Osteoblast (primary cell): Measurements from ENCODE around the gene ELMO1. TPM values are rescaled to one million over a fixed set of nuclear protein-coding genes. Genes with fewer than 3 reads are reported as not detected.

Experiments
- DNase-seq: peaks from one replicate; pipeline ENCODE4 v3.0.0; 2011; ENCODE audit warnings: low spot score, mixed read lengths; ENCODE audit not compliant: insufficient read length; ENCODE audit errors: missing footprints
- H2AFZ ChIP-seq: 2 replicates; pipeline ENCODE4 v1.6.0; 2011; ENCODE audit warnings: mild to moderate bottlenecking, low read length
- H3K27ac ChIP-seq: 2 replicates; pipeline ENCODE4 v1.5.1; 2011; ENCODE audit warnings: mild to moderate bottlenecking, low read depth, low read length, moderate library complexity
- H3K27me3 ChIP-seq: 2 replicates; pipeline ENCODE4 v1.6.0; 2012; ENCODE audit warnings: mild to moderate bottlenecking, control low read depth, inconsistent platforms, low read length, moderate library complexity; ENCODE audit not compliant: insufficient read depth
- H3K36me3 ChIP-seq: 2 replicates; pipeline ENCODE4 v1.5.1; 2011; ENCODE audit warnings: mild to moderate bottlenecking, low read length, control low read depth, moderate library complexity; ENCODE audit not compliant: insufficient read depth
- H3K4me1 ChIP-seq: 2 replicates; pipeline ENCODE4 v1.5.1; 2011; ENCODE audit warnings: mild to moderate bottlenecking, low read length, control low read depth, moderate library complexity; ENCODE audit not compliant: insufficient read depth
- H3K4me2 ChIP-seq: 2 replicates; pipeline ENCODE4 v1.6.0; 2011; ENCODE audit warnings: mild to moderate bottlenecking, low read length; ENCODE audit not compliant: insufficient read depth
- H3K4me3 ChIP-seq: fragments of 200-600 bp; sonication (generic); 3 replicates; pipeline ENCODE4 v1.5.1; 2012; ENCODE audit warnings: mild to moderate bottlenecking, low read length, inconsistent platforms; ENCODE audit not compliant: insufficient read depth
- H3K79me2 ChIP-seq: 2 replicates; pipeline ENCODE4 v1.6.0; 2012; ENCODE audit warnings: mild to moderate bottlenecking, low read length, control low read depth, inconsistent platforms; ENCODE audit not compliant: insufficient read depth
- H3K9me3 ChIP-seq: 2 replicates; pipeline ENCODE4 v1.5.1; 2011; ENCODE audit warnings: low read depth, low read length, control low read depth
- H4K20me1 ChIP-seq: 2 replicates; pipeline ENCODE4 v1.6.0; 2012; ENCODE audit warnings: mild to moderate bottlenecking, low read length, control low read depth; ENCODE audit not compliant: insufficient read depth
- total RNA-seq: library from RNA; depleted of rRNA; stranded (reverse); fragments of >200 nt; gene quantifications from 2 replicates; pipeline ENCODE4 v1.2.3, GENCODE V29; 2012
- TF ChIP-seq, protein P1 (sequence below): IDR thresholded peaks from 2 replicates; pipeline ENCODE4 v1.5.1; 2011; ENCODE audit warnings: mild to moderate bottlenecking, low read depth, low read length, moderate library complexity; ENCODE audit errors: extremely low read depth

Gene ELMO1
- total RNA-seq, 1 donor, result 2.2 TPM

- Histone ChIP-seq H3K27ac (no peak overlapping the region), H3K27me3 (no peaks in the 10 kb centered on the region), H3K4me3 (no peak overlapping the region), H3K9me3 (no peaks in the 10 kb centered on the region), H3K4me2 (no peak overlapping the region), H4K20me1 (no peaks in the 10 kb centered on the region), H3K79me2 (no peaks in the 10 kb centered on the region), H3K36me3 (no peaks in the 10 kb centered on the region), H3K4me1 (no peaks in the 10 kb centered on the region), H2AFZ (no peak overlapping the region)
- no peak for DNase-seq
- TF ChIP-seq, protein P1, sequence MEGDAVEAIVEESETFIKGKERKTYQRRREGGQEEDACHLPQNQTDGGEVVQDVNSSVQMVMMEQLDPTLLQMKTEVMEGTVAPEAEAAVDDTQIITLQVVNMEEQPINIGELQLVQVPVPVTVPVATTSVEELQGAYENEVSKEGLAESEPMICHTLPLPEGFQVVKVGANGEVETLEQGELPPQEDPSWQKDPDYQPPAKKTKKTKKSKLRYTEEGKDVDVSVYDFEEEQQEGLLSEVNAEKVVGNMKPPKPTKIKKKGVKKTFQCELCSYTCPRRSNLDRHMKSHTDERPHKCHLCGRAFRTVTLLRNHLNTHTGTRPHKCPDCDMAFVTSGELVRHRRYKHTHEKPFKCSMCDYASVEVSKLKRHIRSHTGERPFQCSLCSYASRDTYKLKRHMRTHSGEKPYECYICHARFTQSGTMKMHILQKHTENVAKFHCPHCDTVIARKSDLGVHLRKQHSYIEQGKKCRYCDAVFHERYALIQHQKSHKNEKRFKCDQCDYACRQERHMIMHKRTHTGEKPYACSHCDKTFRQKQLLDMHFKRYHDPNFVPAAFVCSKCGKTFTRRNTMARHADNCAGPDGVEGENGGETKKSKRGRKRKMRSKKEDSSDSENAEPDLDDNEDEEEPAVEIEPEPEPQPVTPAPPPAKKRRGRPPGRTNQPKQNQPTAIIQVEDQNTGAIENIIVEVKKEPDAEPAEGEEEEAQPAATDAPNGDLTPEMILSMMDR, result no peak
These were observed 223.2 kb downstream of the ELMO1 start for GRCh38 chr7:37225285-37225969.

- no peaks in the 10 kb centered on the region for H3K4me1 ChIP-seq
These were observed 223.9 kb downstream of the ELMO1 start for GRCh38 chr7:37224746-37225145.

DNA sequence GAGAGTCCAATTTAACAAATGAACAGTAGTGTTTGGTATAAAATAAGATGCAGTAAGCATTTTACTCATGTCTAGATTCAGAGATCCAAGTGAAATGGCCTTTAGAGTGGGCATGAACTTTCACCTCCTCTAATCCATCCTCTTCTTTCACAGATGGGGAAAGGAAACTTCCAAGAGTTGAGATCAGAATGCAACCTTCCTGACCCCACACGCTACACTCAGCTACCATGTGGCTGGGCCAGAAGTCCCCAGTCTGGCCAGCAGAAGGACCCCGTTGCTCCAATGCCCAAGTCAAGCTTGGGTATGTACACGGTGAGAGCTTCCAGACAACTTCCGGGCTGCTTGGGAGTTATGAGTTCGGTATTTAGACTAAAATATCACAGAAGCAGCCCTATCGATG is 228.0 kb downstream of the ELMO1 start:
- no peak overlapping the region for H3K4me3 ChIP-seq
- H3K4me1 ChIP-seq, result no peaks in the 10 kb centered on the region
- no peak overlapping the region for H3K27ac ChIP-seq

More at GRCh38 chr7:37224746-37225145, 223.9 kb downstream of the ELMO1 start:
- H3K27ac ChIP-seq, result no peak overlapping the region
- H3K27me3 ChIP-seq, result no peaks in the 10 kb centered on the region
- H2AFZ ChIP-seq, result no peak overlapping the region
- no peaks in the 10 kb centered on the region for H4K20me1 ChIP-seq
- TF ChIP-seq, protein P1, result no peak
- H3K4me2 ChIP-seq, result no peak overlapping the region
- no peak overlapping the region for H3K4me3 ChIP-seq
- H3K36me3 ChIP-seq, result no peaks in the 10 kb centered on the region
- H3K9me3 ChIP-seq, result no peaks in the 10 kb centered on the region
- H3K79me2 ChIP-seq, result no peaks in the 10 kb centered on the region
- no peak for DNase-seq

GRCh38 chr7:37218956-37219355 is 229.7 kb downstream of the ELMO1 start:
- Histone ChIP-seq H4K20me1 (no peaks in the 10 kb centered on the region), H3K79me2 (no peaks in the 10 kb centered on the region)
- TF ChIP-seq, protein P1, result no peak

More for the DNA sequence above, 228.0 kb downstream of the ELMO1 start:
- Histone ChIP-seq H3K36me3 (no peaks in the 10 kb centered on the region), H4K20me1 (no peaks in the 10 kb centered on the region), H3K9me3 (no peaks in the 10 kb centered on the region), H2AFZ (no peak overlapping the region), H3K79me2 (no peaks in the 10 kb centered on the region), H3K27me3 (no peaks in the 10 kb centered on the region), H3K4me2 (no peak overlapping the region)
- TF ChIP-seq, protein P1, result no peak
- DNase-seq, result no peak

More at GRCh38 chr7:37218956-37219355, 229.7 kb downstream of the ELMO1 start:
- Histone ChIP-seq H3K4me3 (no peak overlapping the region), H3K27ac (no peak overlapping the region), H3K9me3 (no peaks in the 10 kb centered on the region), H3K4me2 (no peak overlapping the region), H3K27me3 (no peaks in the 10 kb centered on the region), H3K4me1 (no peaks in the 10 kb centered on the region), H2AFZ (no peak overlapping the region), H3K36me3 (no peaks in the 10 kb centered on the region)
- DNase-seq, result no peak
